Activated CD8-positive, alpha-beta memory T cell treated with anti-CD3 and anti-CD28 coated beads for 1 hour (primary cell): ENCODE measurements around the gene OBSCN.

Source experiments
- DNase-seq, 2 donors: peaks; one replicate each; pipeline ENCODE4 v3.0.0-alpha.2; 2020; ENCODE audit warnings: low read depth in 1 of 2; ENCODE audit errors: extremely low read depth in 1 of 2

The OBSCN gene

GRCh38 chr1:228374711-228375577 lies 167.1 kb downstream of the OBSCN start:
- no peak for DNase-seq

GRCh38 chr1:228375578-228376261 lies 167.9 kb downstream of the OBSCN start:
- DNase-seq: no peak

GRCh38 chr1:228376262-228376628 lies 168.4 kb downstream of the OBSCN start:
- no peak for DNase-seq

- DNase-seq: no peak
These were observed 169.1 kb downstream of the OBSCN start for GRCh38 chr1:228376651-228377631.

GRCh38 chr1:228377664-228378089 lies 169.8 kb downstream of the OBSCN start:
- no peak for DNase-seq

GRCh38 chr1:228378090-228378872 lies 170.4 kb downstream of the OBSCN start:
- peak in 1 of 2 donors; percentile 23 for DNase-seq

GRCh38 chr1:228378873-228379460 lies 171.1 kb downstream of the OBSCN start:
- no peak for DNase-seq

- no peak for DNase-seq
These were observed 171.8 kb downstream of the OBSCN start for GRCh38 chr1:228379666-228380065.

- DNase-seq: no peak
These were observed 173.5 kb downstream of the OBSCN start for GRCh38 chr1:228381356-228381755.

- DNase-seq: no peak
These were observed 175.9 kb downstream of the OBSCN start for GRCh38 chr1:228383773-228384172.

GRCh38 chr1:228385232-228385631 lies 177.4 kb downstream of the OBSCN start:
- DNase-seq: no peak

GRCh38 chr1:228387321-228387720 lies 179.5 kb downstream of the OBSCN start:
- DNase-seq: no peak

- DNase-seq: no peak
These were observed 182.8 kb downstream of the OBSCN start for GRCh38 chr1:228390649-228391048.

GRCh38 chr1:228391411-228392020 lies 183.7 kb downstream of the OBSCN start:
- no peak for DNase-seq

- no peak for DNase-seq
These were observed 184.5 kb downstream of the OBSCN start for GRCh38 chr1:228392111-228392936.

- DNase-seq: no peak
These were observed 185.4 kb downstream of the OBSCN start for GRCh38 chr1:228393268-228393701.

- no peak for DNase-seq
These were observed 186.1 kb downstream of the OBSCN start for GRCh38 chr1:228393811-228394570.
